Measurements from ENCODE around the gene STIL. TPM values are rescaled to one million over a fixed set of nuclear protein-coding genes. Genes with fewer than 3 reads are reported as not detected.
A peak's percentile ranks its signal among the peaks of the same experiment; 100 is the strongest.

STIL gene
- total and polyA plus RNA-seq, 12 donors = 0.22 to 2.1 (median 0.62) TPM

DNA sequence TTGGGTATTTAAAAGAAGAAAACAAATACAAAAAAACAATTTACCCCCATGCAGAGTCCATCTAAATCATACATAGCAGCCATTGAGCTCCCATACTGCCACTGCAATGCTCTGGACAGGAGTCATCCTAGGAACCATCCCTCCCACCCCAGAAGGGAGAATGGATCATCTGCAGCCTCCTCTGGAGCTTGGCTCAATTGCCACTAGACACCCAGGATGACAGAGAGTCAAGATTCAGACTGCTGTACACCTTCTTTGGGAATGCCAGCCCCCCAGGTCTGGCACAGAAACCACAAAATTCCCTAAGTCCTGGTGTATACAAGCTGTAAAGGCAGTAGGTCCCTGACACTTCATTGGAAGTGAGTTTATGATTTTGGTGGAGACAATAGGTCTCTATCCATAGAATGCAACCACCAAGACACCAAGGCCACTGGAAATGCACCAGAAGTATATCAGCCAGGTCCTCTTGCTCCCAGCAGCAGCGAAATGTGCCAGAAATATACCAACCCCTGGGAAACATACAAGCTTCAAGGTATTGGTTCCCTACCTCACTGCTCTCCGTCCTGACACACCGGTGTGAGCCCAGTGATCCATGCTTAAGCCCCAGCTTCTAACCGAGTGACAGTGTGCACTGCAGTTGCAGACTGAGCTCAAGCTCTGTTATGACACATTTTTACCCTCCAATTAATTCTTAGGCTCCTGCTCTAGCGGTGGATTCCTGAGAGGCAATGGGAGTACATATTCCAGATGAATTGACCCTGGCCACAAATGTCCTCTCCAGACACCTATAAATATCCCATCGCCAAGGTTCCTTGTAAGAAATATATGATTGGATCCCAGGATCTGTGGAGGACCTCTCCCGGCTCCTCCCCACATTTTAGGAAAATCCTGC is 86.4 kb downstream of the STIL start:
- peaks cover 7 to 60% (median 42%) of the 10 kb centered on the region in 9 donors for H3K4me1 ChIP-seq
- no peaks in the 10 kb centered on the region for H3K36me3 ChIP-seq
- peak overlapping the region in 4 of 10 donors; percentile 70 to 95 (median 92) for H3K27ac ChIP-seq
- ATAC-seq = no peak
- TF ChIP-seq, protein P1, sequence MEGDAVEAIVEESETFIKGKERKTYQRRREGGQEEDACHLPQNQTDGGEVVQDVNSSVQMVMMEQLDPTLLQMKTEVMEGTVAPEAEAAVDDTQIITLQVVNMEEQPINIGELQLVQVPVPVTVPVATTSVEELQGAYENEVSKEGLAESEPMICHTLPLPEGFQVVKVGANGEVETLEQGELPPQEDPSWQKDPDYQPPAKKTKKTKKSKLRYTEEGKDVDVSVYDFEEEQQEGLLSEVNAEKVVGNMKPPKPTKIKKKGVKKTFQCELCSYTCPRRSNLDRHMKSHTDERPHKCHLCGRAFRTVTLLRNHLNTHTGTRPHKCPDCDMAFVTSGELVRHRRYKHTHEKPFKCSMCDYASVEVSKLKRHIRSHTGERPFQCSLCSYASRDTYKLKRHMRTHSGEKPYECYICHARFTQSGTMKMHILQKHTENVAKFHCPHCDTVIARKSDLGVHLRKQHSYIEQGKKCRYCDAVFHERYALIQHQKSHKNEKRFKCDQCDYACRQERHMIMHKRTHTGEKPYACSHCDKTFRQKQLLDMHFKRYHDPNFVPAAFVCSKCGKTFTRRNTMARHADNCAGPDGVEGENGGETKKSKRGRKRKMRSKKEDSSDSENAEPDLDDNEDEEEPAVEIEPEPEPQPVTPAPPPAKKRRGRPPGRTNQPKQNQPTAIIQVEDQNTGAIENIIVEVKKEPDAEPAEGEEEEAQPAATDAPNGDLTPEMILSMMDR (IDR thresholded peaks at IDR 0.05) = no peak
- peaks cover 31 to 99% (median 96%) of the 10 kb centered on the region in 7 donors for H3K27me3 ChIP-seq
- WGBS, 2 donors = 49 to 59% methylated on average over 7 of the region's 7 CpGs
- no peaks in the 10 kb centered on the region for H3K9me3 ChIP-seq
- H3K4me3 ChIP-seq = peak overlapping the region in 4 of 10 donors; percentile 59 to 72 (median 64)
- DNase-seq = no peak
- intact Hi-C loops (cut with DNase I) = no loop called here

DNA sequence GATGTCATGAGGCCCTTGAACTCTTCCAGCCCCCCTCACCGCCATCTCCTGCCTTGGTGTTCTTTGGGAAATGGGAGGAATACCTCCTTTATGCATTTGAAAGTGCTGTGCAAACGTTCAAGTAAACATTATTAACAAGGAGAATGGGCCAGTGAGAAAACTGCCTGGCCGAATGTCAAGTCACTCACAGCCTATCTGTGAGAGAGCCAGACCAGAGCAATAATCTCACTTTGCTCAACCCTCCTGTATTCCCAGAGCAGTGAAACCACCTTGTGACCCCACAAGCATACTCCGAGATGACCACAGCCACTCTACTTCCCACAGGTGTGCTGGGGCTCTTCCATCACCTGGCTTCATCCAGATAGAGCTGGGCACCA is 87.1 kb downstream of the STIL start:
- Histone ChIP-seq H3K27ac (peak overlapping the region in 4 of 10 donors; percentile 22 to 62 (median 43)), H3K36me3 (no peaks in the 10 kb centered on the region), H3K4me3 (peak overlapping the region in 2 of 10 donors; percentile 8 to 45), H3K27me3 (peaks cover 28 to 99% (median 89%) of the 10 kb centered on the region in 7 donors), H3K9me3 (no peaks in the 10 kb centered on the region), H3K4me1 (peaks cover 7 to 58% (median 42%) of the 10 kb centered on the region in 9 donors)
- TF ChIP-seq, protein P1 (IDR thresholded peaks at IDR 0.05) = no peak
- DNase-seq (no peak), ATAC-seq (no peak)
- intact Hi-C loops (cut with DNase I) = no loop called here
- 47 to 61% methylated on average over 4 of the region's 4 CpGs for WGBS, 2 donors

DNA sequence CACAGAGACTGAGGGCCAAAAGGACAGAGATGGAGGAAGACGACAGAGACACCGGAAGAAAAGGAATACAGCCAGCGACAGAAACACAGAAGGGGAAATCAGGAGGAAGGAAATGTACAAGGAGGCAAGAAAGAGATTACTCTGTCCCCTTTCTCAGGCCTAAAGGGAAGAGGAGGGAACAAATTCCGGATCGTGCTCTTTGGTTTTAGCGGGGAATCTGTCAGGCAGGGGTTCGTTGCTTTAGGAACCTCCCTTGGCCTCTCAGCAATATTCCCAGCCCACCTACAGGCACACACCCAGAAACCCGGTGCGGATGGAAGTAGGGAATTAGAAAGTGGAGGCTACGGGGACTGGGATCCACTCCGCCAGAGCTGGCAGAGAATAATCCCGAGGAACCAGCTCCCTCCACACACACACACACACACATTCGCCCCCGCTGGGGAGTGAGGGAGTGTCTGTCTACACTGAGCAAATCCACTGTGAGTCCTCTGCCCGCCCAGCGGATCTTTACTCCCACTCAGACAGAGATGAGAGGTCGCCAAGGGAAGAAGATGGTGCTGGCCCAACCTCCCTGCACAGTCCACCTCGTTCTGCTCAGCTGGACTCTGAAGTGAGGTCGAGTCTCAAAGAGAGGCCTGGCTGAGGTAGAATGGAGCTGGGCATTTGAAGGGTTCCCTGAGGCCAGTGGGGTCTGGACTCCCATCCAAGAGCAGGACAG is 87.7 kb downstream of the STIL start:
- Histone ChIP-seq H3K27ac (peak overlapping the region in 7 of 10 donors; percentile 10 to 62 (median 31)), H3K9me3 (no peaks in the 10 kb centered on the region), H3K27me3 (peaks cover 23 to 99% (median 87%) of the 10 kb centered on the region in 7 donors), H3K4me3 (peak overlapping the region in 9 of 10 donors; percentile 30 to 46 (median 37)), H3K36me3 (no peaks in the 10 kb centered on the region), H3K4me1 (peaks cover 4 to 53% (median 41%) of the 10 kb centered on the region in 9 donors)
- intact Hi-C loops (cut with DNase I) = no loop called here
- TF ChIP-seq, protein P1 (IDR thresholded peaks at IDR 0.05) = no peak
- WGBS, 2 donors = 18 to 21% methylated on average over 19 of the region's 19 CpGs
- ATAC-seq (no peak), DNase-seq (no peak)

DNA sequence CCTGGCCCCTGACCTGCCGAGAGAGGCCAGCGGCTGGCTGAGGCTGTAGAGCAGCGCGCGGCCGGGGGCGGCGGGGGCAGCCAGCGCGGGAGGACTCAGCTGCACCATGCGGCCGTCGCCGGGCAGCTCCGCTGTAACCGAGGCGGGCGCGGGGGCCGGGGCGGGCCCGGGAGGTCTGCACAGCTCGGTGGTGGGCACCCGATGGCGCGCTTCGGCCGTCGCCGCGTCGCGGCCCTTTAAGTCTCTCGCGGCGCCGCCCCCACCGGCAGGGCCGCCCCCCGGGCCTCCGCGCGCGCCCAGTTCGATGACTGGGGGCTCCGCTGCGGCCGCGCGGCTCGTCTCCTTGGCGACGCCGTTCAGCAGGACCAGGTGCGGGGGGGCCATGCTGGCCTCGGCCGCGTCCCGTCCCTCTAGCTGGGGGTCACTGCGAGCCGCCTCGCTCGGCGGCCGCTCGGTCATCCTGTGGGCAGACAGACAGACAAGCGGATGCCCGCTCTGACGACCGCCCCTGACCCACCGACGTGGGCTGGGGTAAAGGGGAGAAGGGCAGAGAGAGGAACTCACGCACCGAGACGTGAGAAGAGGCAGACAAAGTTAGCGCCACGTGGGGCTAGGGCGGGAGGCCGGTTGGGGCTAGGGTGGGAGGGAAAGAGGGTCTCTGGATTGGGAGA is 88.4 kb downstream of the STIL start:
- Histone ChIP-seq H3K36me3 (no peaks in the 10 kb centered on the region), H3K4me3 (peak overlapping the region in 9 of 10 donors; percentile 30 to 46 (median 37)), H3K4me1 (peaks cover 4 to 48% (median 34%) of the 10 kb centered on the region in 9 donors), H3K27ac (peak overlapping the region in 6 of 10 donors; percentile 10 to 62 (median 30)), H3K27me3 (peaks cover 17 to 91% (median 81%) of the 10 kb centered on the region in 7 donors), H3K9me3 (no peaks in the 10 kb centered on the region)
- ATAC-seq = peak in 2 of 8 donors; percentile 10 to 18
- TF ChIP-seq, protein P1 (IDR thresholded peaks at IDR 0.05) = no peak
- WGBS, 2 donors = 1 to 3% methylated on average over 56 to 79 of the region's 79 CpGs
- intact Hi-C loops (cut with DNase I) = no loop called here
- DNase-seq = no peak
